GM12878 (cell line): Measurements from ENCODE around the gene PTPRD. TPM values are rescaled to one million over a fixed set of nuclear protein-coding genes. Genes with fewer than 3 reads are reported as not detected.

ENCODE experiments used
- ATAC-seq: fragments of 200-7000 bp; cut with Tn5 transposase; 3 replicates; pipeline ENCODE4 v1.9.1; 2020; ENCODE audit warnings: mild to moderate bottlenecking, moderate library complexity
- BruUV-seq: library from RNA; stranded (reverse); fragments of 400-500 nt; replicated peaks from 2 replicates; lab custom pipeline; 2021; lab: Mats Ljungman, UMichigan
- CTCF ChIA-PET: fragments of 300-600 bp; sonication (Branson Sonifier 250); formaldehyde crosslinking; extraction: SDS; loops from one replicate; lab custom pipeline; 2021; ENCODE audit warnings: inconsistent platforms; lab: Yijun Ruan, JAX
- POLR2A ChIA-PET: fragments of 350-600 bp; formaldehyde crosslinking; extraction: SDS; loops from one replicate; lab custom pipeline; 2021; ENCODE audit warnings: inconsistent platforms; lab: Charles Lee
- RAD21 ChIA-PET: fragments of 300-600 bp; sonication (Branson Sonifier 250); formaldehyde crosslinking; loops from one replicate; lab custom pipeline; 2023; ENCODE audit warnings: antibody characterized with exemption; ENCODE audit not compliant: unreplicated experiment; lab: Charles Lee
- SMC1A ChIA-PET: fragments of 300-600 bp; sonication (Branson Sonifier 250); formaldehyde crosslinking; loops from one replicate; lab custom pipeline; 2023; ENCODE audit not compliant: unreplicated experiment, uncharacterized antibody; lab: Charles Lee
- DNase-seq: peaks from one replicate; pipeline ENCODE4 v3.0.0-alpha.2; 2011; ENCODE audit warnings: low read depth, low spot score
- FAIRE-seq: peaks from 3 replicates; lab custom pipeline; 2011; peaks lifted over from hg19 to GRCh38; lab: Jason Lieb, UNC
- H2AFZ ChIP-seq: 2 replicates; pipeline ENCODE4 v1.6.0; 2011; ENCODE audit warnings: low read depth, low read length, control low read depth; ENCODE audit not compliant: control insufficient read depth
- H3K27ac ChIP-seq: 2 replicates; pipeline ENCODE4 v1.5.1; 2011; ENCODE audit warnings: control low read depth; ENCODE audit not compliant: control insufficient read depth, insufficient read depth
- H3K27me3 ChIP-seq, 2 experiments: replicated peaks in 1 of 2; 2 replicates each; pipeline versions ENCODE4 v1.6.0 to v1.6.1; 2011; ENCODE audit warnings: low read length in 1 of 2; ENCODE audit not compliant: control insufficient read depth in 2 of 2, insufficient read depth in 2 of 2
- H3K36me3 ChIP-seq, 2 experiments: 2 replicates each; pipeline ENCODE4 v1.5.1; 2011; ENCODE audit warnings: low read length in 1 of 2; ENCODE audit not compliant: control insufficient read depth in 2 of 2, insufficient read depth in 2 of 2
- H3K4me1 ChIP-seq: 2 replicates; pipeline ENCODE4 v1.6.1; 2011; ENCODE audit warnings: mild to moderate bottlenecking, low read length, moderate library complexity, mixed read lengths; ENCODE audit not compliant: control insufficient read depth, insufficient read depth
- H3K4me2 ChIP-seq: 2 replicates; pipeline ENCODE4 v1.6.0; 2011; ENCODE audit warnings: control low read depth; ENCODE audit not compliant: control insufficient read depth, insufficient read depth
- H3K4me3 ChIP-seq: fragments of 200-600 bp; sonication (generic); 2 replicates; pipeline ENCODE4 v1.5.1; 2016
- H3K79me2 ChIP-seq: 2 replicates; pipeline ENCODE4 v1.6.0; 2011; ENCODE audit warnings: low read length; ENCODE audit not compliant: control insufficient read depth, insufficient read depth
- H3K9ac ChIP-seq: 2 replicates; pipeline ENCODE4 v1.8.0; 2011; ENCODE audit warnings: low read length, control low read depth, mixed read lengths; ENCODE audit not compliant: control insufficient read depth, insufficient read depth
- H3K9me3 ChIP-seq: replicated peaks from 3 replicates; pipeline ENCODE4 v1.5.1; 2011; ENCODE audit warnings: mild to moderate bottlenecking, low read length; ENCODE audit not compliant: control insufficient read depth, insufficient read depth
- H4K20me1 ChIP-seq: 2 replicates; pipeline ENCODE4 v1.6.0; 2011; ENCODE audit not compliant: control insufficient read depth, insufficient read depth
- DPF2 ChIP-seq: fragments of 450-650 bp; IDR thresholded peaks from 2 replicates; pipeline ENCODE4 v1.6.1; 2017; ENCODE audit warnings: mild to moderate bottlenecking
- E2F8 ChIP-seq: fragments of 450-650 bp; IDR thresholded peaks from 2 replicates; pipeline ENCODE4 v1.6.1; 2018; ENCODE audit warnings: mild to moderate bottlenecking, low read depth, moderate library complexity; ENCODE audit not compliant: partially characterized antibody
- GATAD2B ChIP-seq: fragments of 450-650 bp; conservative IDR thresholded peaks from 2 replicates; pipeline ENCODE4 v1.6.1; 2017; ENCODE audit warnings: low read depth, mild to moderate bottlenecking, moderate library complexity
- RB1 ChIP-seq: fragments of 450-650 bp; formaldehyde crosslinking; IDR thresholded peaks from 2 replicates; pipeline ENCODE4 v1.6.1; 2017; ENCODE audit warnings: mild to moderate bottlenecking, borderline replicate concordance
- SRF ChIP-seq, 2 experiments: IDR thresholded peaks; 2 replicates each; pipeline ENCODE4 v1.6.1; 2011; ENCODE audit warnings: low read depth in 2 of 2, low read length in 2 of 2, mild to moderate bottlenecking in 1 of 2, moderate library complexity in 1 of 2
- USF2 ChIP-seq: IDR thresholded peaks from 2 replicates; pipeline ENCODE4 v1.6.1; 2011; ENCODE audit warnings: low read depth, low read length, improper control_type of control experiment, borderline replicate concordance
- ZBTB4 ChIP-seq: fragments of 450-650 bp; formaldehyde crosslinking; IDR thresholded peaks from 2 replicates; pipeline ENCODE4 v1.4.0; 2022; ENCODE audit warnings: mild to moderate bottlenecking, moderate library complexity
- WGBS: methylation state at CpG from one replicate; pipeline ENCODE4 v1.1.6; 2016; ENCODE audit warnings: low lambda C conversion rate; ENCODE audit not compliant: insufficient replicate concordance, insufficient coverage; ENCODE audit errors: missing lambda C conversion rate; 5-methylcytosine and 5-hydroxymethylcytosine counted together
- in situ Hi-C: fragments of 300-500 bp; cut with MboI; formaldehyde crosslinking; loops from 9 replicates; pipeline ENCODE4 v1.14.3; 2018; ENCODE audit warnings: mixed read lengths
- intact Hi-C: fragments of 100-400 bp; cut with micrococcal nuclease; formaldehyde crosslinking; loops from one replicate; pipeline ENCODE4 v1.14.2; 2022; ENCODE audit not compliant: unreplicated experiment
- polyA plus RNA-seq, 11 experiments: library from polyadenylated mRNA; depleted of rRNA in 4 of 11; unstranded in 6 of 11; stranded (reverse) in 5 of 11; fragments of >200 nt; fragmentation: Nextera tagmentation in 4 of 11; fragmentation: Illumina TruSeq in 1 of 11; extraction: Ambion mirVana in 4 of 11; extraction: Trizol in 1 of 11; gene quantifications; 1 replicate in 1 of 11; 2 replicates in 10 of 11; pipeline versions ENCODE4 v1.2.1 to v1.2.3, GENCODE V29; 2011 to 2016; ENCODE audit warnings: inconsistent platforms in 2 of 11, missing spikeins in 2 of 11, low read depth in 1 of 11
- total RNA-seq, 4 experiments: library from RNA; depleted of rRNA in 3 of 4; stranded (reverse); fragments of >200 nt in 3 of 4; fragmentation: Illumina TruSeq in 1 of 4; extraction: Trizol in 1 of 4; gene quantifications; 2 replicates each; pipeline versions ENCODE4 v1.2.1 to v1.2.3, GENCODE V29; 2013 to 2021

The PTPRD gene
- total and polyA plus RNA-seq, 10 of the 15 experiments (the other 5 are each of a cell fraction or from before 2014, with no cell fraction given), result under 0.01 to 0.05 (median 0.01) TPM; not detected in 7

- ChIA-PET RAD21 (no interaction called here), CTCF (no interaction called here), SMC1A (no interaction called here), POLR2A (no interaction called here)
- Histone ChIP-seq H3K27me3 (no peaks in the 10 kb centered on the region), H3K79me2 (no peaks in the 10 kb centered on the region), H3K9me3 (no peaks in the 10 kb centered on the region), H3K9ac (no peak overlapping the region), H2AFZ (no peak overlapping the region), H3K36me3 (no peaks in the 10 kb centered on the region), H3K27ac (no peak overlapping the region), H4K20me1 (no peaks in the 10 kb centered on the region), H3K4me3 (no peak overlapping the region), H3K4me1 (no peaks in the 10 kb centered on the region), H3K4me2 (no peak overlapping the region)
- DNase-seq (no peak), FAIRE-seq (no peak), ATAC-seq (peak; percentile 26; the same call in 2 of the 3 replicates)
- no peak for TF ChIP-seq SRF (IDR thresholded peaks at IDR 0.05; ENCODE audit: low read depth in 2 of 2, low read length in 2 of 2)
- intact Hi-C loops, result no loop called here
- no TSS peak for BruUV-seq
- 0% methylated on average over 2 of the region's 2 CpGs for WGBS
- in situ Hi-C loops, result no loop called here
These were observed 1796.4 kb downstream of the PTPRD start for GRCh38 chr9:8816361-8816760.

GRCh38 chr9:8815931-8816330, 1796.9 kb downstream of the PTPRD start:
- in situ Hi-C loops (no loop called here), intact Hi-C loops (no loop called here)
- no peak overlapping the region for H3K27ac ChIP-seq
- POLR2A ChIA-PET, result no interaction called here
- no peaks in the 10 kb centered on the region for H3K27me3 ChIP-seq
- ATAC-seq (no peak), FAIRE-seq (no peak), DNase-seq (no peak)
- no peaks in the 10 kb centered on the region for H3K9me3 ChIP-seq
- WGBS, result 0% methylated on average over 1 of the region's 1 CpG
- TF ChIP-seq RB1 (no peak), DPF2 (no peak), GATAD2B (no peak), ZBTB4 (no peak), E2F8 (no peak), USF2 (no peak)
- H4K20me1 ChIP-seq, result no peaks in the 10 kb centered on the region
- CTCF ChIA-PET, result no interaction called here
- no peaks in the 10 kb centered on the region for H3K4me1 ChIP-seq
- H3K79me2 ChIP-seq, result no peaks in the 10 kb centered on the region
- RAD21 ChIA-PET, result no interaction called here
- no peak overlapping the region for H3K9ac ChIP-seq
- no peaks in the 10 kb centered on the region for H3K36me3 ChIP-seq
- no peak overlapping the region for H2AFZ ChIP-seq
- no TSS peak for BruUV-seq
- SMC1A ChIA-PET, result no interaction called here
- no peak overlapping the region for H3K4me3 ChIP-seq
- no peak overlapping the region for H3K4me2 ChIP-seq
